Kidney (tissue), 14 donors: ENCODE results near the gene RBM47. TPM values are rescaled to one million over a fixed set of nuclear protein-coding genes. Genes with fewer than 3 reads are reported as not detected.
"Not testable (repeated sequence)": the region's sequence is repeated elsewhere in the genome, so short reads cannot be mapped to it uniquely, and the experiment has no call there.

Experiments used
- DNase-seq, 5 donors: peaks; one replicate each; pipeline ENCODE4 v3.0.0-alpha.2; 2013 to 2020
- FAIRE-seq: peaks from 2 replicates; lab custom pipeline; 2012; peaks lifted over from hg19 to GRCh38; lab: Jason Lieb, UNC
- H3K27ac ChIP-seq, 2 donors: one replicate each; pipeline ENCODE4 v1.7.0; 2013; ENCODE audit warnings: low read depth in 2 of 2, low read length in 2 of 2, inconsistent platforms in 1 of 2
- H3K27me3 ChIP-seq: one replicate; pipeline ENCODE4 v1.7.1; 2013; ENCODE audit warnings: low read length, inconsistent platforms; ENCODE audit not compliant: control insufficient read depth, insufficient read depth
- H3K36me3 ChIP-seq, 3 donors: one replicate each; pipeline versions ENCODE4 v1.7.0 to v1.7.1; 2013; ENCODE audit warnings: low read length in 3 of 3, control low read depth in 1 of 3, inconsistent platforms in 1 of 3; ENCODE audit not compliant: insufficient read depth in 3 of 3, control insufficient read depth in 2 of 3
- H3K4me1 ChIP-seq, 3 donors: one replicate each; pipeline versions ENCODE4 v1.7.0 to v1.7.1; 2013; ENCODE audit warnings: low read length in 3 of 3, inconsistent platforms in 1 of 3, low read depth in 1 of 3; ENCODE audit not compliant: control insufficient read depth in 2 of 3, insufficient read depth in 2 of 3
- H3K4me3 ChIP-seq, 3 donors: one replicate each; pipeline versions ENCODE4 v1.7.0 to v1.8.1; 2013; ENCODE audit warnings: low read length in 3 of 3, control low read depth in 1 of 3, inconsistent platforms in 1 of 3
- H3K9ac ChIP-seq, 3 donors: one replicate each; pipeline versions ENCODE4 v1.7.0 to v1.7.1; 2013; ENCODE audit warnings: low read length in 3 of 3, control low read depth in 1 of 3, inconsistent platforms in 1 of 3
- H3K9me3 ChIP-seq, 3 donors: one replicate each; pipeline versions ENCODE4 v1.7.0 to v1.7.1; 2013; ENCODE audit warnings: low read length in 3 of 3, control low read depth in 1 of 3, inconsistent platforms in 1 of 3; ENCODE audit not compliant: control insufficient read depth in 2 of 3, insufficient read depth in 1 of 3
- CTCF ChIP-seq: IDR thresholded peaks from 3 replicates; pipeline ENCODE4 v1.5.1; 2012; ENCODE audit warnings: mild to moderate bottlenecking, moderate library complexity, borderline replicate concordance; ENCODE audit not compliant: insufficient read depth; ENCODE audit errors: extremely low read depth
- intact Hi-C: fragments of 100-400 bp; cut with DNase I; formaldehyde crosslinking; loops from one replicate; pipeline ENCODE4 v1.11.1; 2022
- polyA plus RNA-seq: library from polyadenylated mRNA; stranded (reverse); fragments of 350-450 nt; fragmentation: Illumina TruSeq; extraction: RNeasy Lipid Tissue Mini Kit (QIAGEN cat#74804); gene quantifications from one replicate; pipeline ENCODE4 v1.2.3, GENCODE V29; 2014; ENCODE audit warnings: low read depth, low replicate concordance; ENCODE audit not compliant: insufficient read depth
- total RNA-seq: library from RNA; stranded (reverse); fragmentation: NEBNext Ultra II Directional; extraction: Animal tissue kit (Norgen Biotek cat#: 25700); gene quantifications from one replicate; pipeline ENCODE4 v1.2.1, GENCODE V29; 2021
- donor health status: control.
- donor health status: control.
- donor health status: control.
- donor health status: control.
- donor health status: control.
- donor health status: DM: yes; HTN: yes; CAD: no.
- donor health status: Normal renal cell carcinoma (clear cell type).

RBM47 gene
- total and polyA plus RNA-seq, 2 donors from 2014 or later, result 61.5 to 124 TPM

GRCh38 chr4:40628888-40629287 is 776 bp downstream of the RBM47 start:
- H3K27ac ChIP-seq, result peak overlapping the region; percentile 91 to 95
- no peak for FAIRE-seq
- DNase-seq, result peak in 1 of 5 donors; percentile 22
- peak overlapping the region; percentile 54 to 92 (median 78) for H3K9ac ChIP-seq
- no peak for TF ChIP-seq CTCF
- peaks cover 4 to 18% (median 4%) of the 10 kb centered on the region in 3 donors for H3K4me1 ChIP-seq
- no peaks in the 10 kb centered on the region for H3K27me3 ChIP-seq
- peak overlapping the region; percentile 50 to 86 (median 69) for H3K4me3 ChIP-seq
- intact Hi-C loops, result no loop called here
- no peaks in the 10 kb centered on the region for H3K36me3 ChIP-seq
- H3K9me3 ChIP-seq, result no peaks in the 10 kb centered on the region

DNA sequence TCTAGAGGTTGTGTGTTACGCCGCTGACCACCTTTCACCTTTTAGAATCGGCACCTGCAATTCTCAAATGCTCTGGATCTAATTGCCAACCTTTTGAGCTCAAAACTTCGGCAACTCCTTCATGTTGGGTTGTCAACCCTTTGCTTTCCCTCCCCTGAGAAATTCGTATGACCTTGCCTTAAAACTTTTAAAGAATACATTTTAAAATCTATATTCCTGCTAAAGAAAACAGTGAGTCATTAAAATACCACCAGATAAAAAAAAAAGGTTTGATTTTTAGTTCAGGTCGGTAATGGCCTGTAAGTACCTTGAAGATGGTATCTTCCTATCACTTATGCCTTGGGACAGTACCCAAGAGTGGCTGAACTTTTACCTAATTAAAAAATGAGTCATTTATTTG is 1.3 kb downstream of the RBM47 start:
- Histone ChIP-seq H3K4me3 (peak overlapping the region; percentile 46 to 84 (median 69)), H3K27ac (peak overlapping the region; percentile 26 to 79), H3K4me1 (peaks cover 4 to 18% (median 4%) of the 10 kb centered on the region in 3 donors), H3K9ac (peak overlapping the region; percentile 46 to 84 (median 59))
- peak in 1 of 5 donors; percentile 12 for DNase-seq
- H3K36me3 ChIP-seq, H3K27me3 ChIP-seq, intact Hi-C loops, H3K9me3 ChIP-seq, FAIRE-seq: not testable (repeated sequence)

GRCh38 chr4:40627540-40627939 is 2.1 kb downstream of the RBM47 start:
- Histone ChIP-seq H3K27ac (peak overlapping the region in 1 of 2 donors; percentile 26), H3K27me3 (no peaks in the 10 kb centered on the region), H3K36me3 (no peaks in the 10 kb centered on the region), H3K4me3 (peak overlapping the region in 2 of 3 donors; percentile 69 to 84), H3K9ac (peak overlapping the region in 1 of 3 donors; percentile 84), H3K9me3 (no peaks in the 10 kb centered on the region), H3K4me1 (peaks cover 4 to 18% (median 4%) of the 10 kb centered on the region in 3 donors)
- TF ChIP-seq CTCF, result no peak
- no peak for DNase-seq
- intact Hi-C loops, result no loop called here
- no peak for FAIRE-seq

GRCh38 chr4:40626183-40626990 is 3.3 kb downstream of the RBM47 start:
- peak overlapping the region in 2 of 3 donors; percentile 30 to 84 for H3K9ac ChIP-seq
- H3K36me3 ChIP-seq, result no peaks in the 10 kb centered on the region
- intact Hi-C loops, result no loop called here
- no peaks in the 10 kb centered on the region for H3K27me3 ChIP-seq
- TF ChIP-seq CTCF, result no peak
- peak overlapping the region in 2 of 3 donors; percentile 69 for H3K4me3 ChIP-seq
- H3K4me1 ChIP-seq, result peaks cover 4 to 15% (median 4%) of the 10 kb centered on the region in 3 donors
- DNase-seq, result peak in 2 of 5 donors; percentile 22 to 26
- H3K9me3 ChIP-seq, result no peaks in the 10 kb centered on the region
- no peak for FAIRE-seq
- H3K27ac ChIP-seq, result peak overlapping the region; percentile 40 to 46
